NOMO-1 treated with dmso at 0.1 percent for 144 hours (cell line): Measurements from ENCODE around the gene KCNH2.

Experiments
- DNase-seq: peaks from one replicate; lab custom pipeline; 2025; ENCODE audit not compliant: unreplicated experiment; lab: John Stamatoyannopoulos, UW

KCNH2 gene

DNA sequence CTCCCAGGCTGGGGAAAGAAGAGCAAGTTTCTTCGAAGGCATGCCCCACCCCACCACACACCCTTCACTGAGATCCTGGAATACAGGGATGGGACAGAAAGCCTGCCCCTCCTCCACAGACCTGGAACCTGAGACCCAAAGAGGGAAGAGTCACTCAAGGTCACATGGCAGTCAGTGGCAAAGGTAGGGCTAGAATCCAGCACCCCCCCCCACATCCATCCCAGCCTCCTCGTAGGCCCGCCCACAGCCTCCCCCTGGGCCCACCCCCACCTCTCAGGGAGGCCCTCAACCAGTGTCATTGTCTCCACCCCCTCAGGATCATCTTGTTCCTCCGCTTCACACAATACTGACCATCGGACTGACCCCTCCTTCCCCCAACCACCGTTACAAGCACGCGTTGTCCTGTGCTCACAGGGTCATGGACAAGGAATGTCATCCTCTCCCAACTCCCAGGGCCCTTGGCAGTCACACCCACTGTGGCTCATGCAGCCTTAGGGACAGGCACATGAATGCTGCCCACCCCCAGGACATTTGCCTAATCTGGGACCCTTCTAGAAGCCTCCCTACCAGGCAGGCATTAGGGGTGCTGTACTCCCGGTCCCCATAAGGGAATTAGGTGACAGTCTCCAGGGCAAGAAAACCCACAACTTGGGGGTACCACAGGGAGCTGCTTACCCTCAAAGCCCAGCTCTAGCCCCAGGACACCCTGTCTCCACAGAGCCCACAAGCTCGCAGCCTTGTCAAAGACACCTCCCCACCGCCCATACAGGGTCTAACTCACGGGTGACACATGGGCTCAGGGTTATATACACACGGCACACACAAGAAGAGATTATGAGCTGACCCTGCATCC, 1.4 kb downstream of the KCNH2 start:
- no peak for DNase-seq

- no peak for DNase-seq
These were observed 2.4 kb downstream of the KCNH2 start for GRCh38 chr7:150975536-150976319.

DNA sequence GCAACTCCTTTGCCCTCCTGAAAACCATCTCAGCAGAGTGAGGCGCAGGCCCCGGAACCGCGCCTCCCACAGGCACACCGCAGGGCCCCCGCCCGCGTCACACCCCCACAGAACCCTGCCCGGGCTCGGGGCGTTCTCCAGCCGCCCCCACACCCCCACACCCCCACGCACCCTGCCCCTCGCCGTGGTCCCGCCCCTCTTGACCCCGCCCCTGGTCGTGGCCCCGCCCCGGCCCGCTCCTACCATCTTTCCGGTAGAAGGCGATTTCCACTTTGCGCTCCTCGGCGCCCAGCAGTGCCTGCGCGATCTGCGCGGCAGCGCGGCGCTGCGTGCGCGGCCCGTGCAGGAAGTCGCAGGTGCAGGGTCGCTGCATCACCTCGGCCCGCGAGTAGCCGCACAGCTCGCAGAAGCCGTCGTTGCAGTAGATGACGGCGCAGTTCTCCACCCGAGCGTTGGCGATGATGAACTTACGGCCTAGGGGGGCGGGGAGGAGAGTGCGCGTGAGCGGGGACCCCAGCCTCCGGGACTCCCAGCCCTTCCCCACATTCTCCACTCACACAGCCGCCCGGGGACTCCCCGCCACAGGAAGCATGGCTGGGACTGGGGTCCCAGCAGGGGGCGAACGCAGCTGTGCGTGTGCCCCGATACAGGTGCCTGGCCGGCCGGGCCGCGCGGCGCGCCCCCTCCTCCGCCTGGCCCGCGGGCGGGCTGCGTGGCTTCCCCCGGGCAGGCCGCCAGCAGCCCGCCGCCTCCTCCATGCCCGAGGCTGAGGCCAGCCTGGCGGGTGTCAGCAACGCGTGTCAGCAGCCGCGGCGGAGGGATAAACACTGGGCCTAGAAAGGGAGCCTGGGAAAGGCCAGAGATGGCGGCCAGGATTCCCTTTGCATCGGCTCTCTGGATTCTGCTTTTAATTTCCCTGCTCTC, 3.4 kb downstream of the KCNH2 start:
- no peak for DNase-seq

GRCh38 chr7:150973571-150974451, 4.3 kb downstream of the KCNH2 start:
- no peak for DNase-seq

- DNase-seq, result no peak
These were observed 5.4 kb downstream of the KCNH2 start for GRCh38 chr7:150972741-150973140.

DNA sequence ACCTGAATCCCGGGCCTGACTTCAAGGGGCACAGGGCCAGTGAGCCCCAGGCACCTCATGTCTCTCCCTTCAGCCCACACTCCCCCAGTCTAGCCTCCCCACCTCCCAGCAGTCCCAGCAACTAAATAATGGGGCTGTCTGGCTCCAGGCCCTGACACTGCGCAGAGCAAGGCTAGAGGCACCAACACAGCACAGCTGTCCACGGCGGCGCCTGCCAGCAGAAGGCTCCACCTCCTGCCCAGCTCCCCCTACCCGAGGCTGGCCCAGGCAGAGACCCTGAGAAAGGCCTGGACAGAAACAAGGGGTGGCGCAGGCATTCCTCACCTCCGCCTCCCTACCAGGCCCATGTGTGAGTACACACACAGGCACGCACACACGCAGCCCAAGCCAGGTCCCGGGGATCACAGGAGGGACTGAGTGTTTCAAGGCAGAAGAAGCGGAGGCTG, 6.1 kb downstream of the KCNH2 start:
- no peak for DNase-seq

GRCh38 chr7:150971242-150972022, 6.7 kb downstream of the KCNH2 start:
- DNase-seq, result no peak

GRCh38 chr7:150970424-150970823, 7.7 kb downstream of the KCNH2 start:
- DNase-seq, result no peak

DNA sequence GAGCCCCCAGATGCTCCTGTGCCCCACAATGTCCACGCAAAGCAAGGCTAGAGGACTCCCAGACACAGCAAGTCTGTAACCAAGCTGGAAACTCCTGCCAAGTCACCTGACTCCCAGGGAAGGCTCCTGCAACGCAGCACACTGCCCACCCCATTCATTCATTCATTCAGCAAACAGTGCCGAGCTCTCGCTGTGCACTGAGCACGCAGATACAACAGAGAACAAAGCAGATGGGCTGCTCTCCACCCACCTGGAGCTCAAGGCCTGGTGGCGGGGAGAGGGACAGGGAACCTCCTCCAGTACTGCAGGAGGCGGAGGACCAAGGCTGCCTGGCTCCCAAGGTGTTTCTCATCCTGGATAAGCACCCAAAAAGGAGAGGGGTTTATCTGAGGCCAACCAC, 8.6 kb downstream of the KCNH2 start:
- no peak for DNase-seq

DNA sequence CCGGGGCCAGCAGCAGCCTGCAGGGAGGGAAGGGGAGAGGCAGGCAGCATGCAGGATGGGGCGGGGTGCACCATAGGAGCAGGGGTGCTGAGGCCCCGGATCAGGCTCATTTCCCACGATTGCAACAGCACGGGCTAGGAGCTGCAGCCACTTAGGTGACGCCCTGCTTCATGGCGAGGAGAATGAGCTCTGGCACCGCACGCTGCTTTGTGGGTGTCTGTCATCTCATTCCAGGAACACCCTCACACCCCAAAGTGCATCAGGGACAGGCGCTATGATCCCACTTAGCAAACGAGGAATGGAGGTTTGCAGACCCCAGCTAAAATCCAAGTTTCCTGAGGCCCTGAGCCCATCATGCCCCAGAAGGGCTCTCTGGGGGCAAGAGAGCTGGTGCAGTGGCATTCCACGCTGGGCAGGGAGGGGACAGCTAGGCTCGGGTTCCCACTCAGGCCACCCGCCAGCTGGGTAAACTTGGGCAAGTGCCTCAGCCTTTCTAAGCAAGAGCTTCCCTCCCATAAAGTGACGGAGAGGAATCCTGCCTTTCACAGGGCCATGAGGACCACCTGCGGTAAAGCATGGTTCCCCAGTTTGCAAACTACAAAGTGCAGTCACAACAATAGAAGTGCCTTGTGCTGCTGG, 9.3 kb downstream of the KCNH2 start:
- no peak for DNase-seq

- DNase-seq, result no peak
These were observed 9.9 kb downstream of the KCNH2 start for GRCh38 chr7:150968056-150968733.

- DNase-seq, result no peak
These were observed 10.8 kb downstream of the KCNH2 start for GRCh38 chr7:150967349-150967748.

DNA sequence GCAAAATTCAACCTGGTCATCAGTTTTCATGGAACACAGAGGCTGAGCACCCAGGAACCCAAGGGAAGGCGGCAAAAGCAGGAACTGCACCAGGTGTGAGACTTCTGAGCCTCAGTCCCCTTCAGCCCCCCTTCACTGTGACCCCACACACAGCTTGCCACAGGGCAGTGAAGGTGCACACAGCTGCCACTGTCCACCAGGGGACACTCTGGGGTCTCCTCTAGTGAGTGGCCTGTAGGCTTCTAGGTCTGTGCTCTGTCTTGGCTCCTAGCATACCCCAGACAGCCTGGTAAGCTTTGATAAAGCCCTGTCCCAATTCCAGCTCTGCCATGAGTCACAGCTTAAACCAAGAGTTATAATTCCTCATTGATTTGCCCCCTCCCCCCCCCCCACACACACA, 12.1 kb downstream of the KCNH2 start:
- no peak for DNase-seq

DNA sequence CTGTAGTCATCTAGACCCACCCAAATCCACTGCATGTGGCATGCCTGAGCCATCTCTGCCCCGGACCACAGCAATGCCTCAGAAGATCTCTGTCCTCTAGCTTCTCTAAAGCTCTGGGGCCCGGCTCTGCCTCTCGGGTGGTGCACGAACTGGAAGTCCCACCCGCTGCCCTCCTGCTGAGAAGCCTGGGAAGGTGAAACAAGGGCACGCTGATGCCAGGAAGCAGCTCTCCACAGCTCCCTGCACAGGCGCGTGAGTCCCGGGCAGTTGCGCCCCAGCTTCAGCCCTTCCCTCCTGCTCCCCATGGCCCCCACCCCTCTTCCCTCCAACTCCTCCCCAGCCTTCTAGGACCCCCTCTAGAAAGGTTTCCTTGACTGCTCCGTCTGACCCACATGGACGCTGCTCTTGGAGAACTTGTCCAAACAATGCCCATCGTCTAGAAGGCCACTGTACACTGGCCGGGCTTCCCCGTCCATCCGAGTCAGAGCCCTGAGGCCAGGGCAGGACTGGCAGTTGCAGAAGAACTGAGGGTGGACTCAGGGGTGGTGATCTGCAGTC, 12.8 kb downstream of the KCNH2 start:
- DNase-seq, result no peak

DNA sequence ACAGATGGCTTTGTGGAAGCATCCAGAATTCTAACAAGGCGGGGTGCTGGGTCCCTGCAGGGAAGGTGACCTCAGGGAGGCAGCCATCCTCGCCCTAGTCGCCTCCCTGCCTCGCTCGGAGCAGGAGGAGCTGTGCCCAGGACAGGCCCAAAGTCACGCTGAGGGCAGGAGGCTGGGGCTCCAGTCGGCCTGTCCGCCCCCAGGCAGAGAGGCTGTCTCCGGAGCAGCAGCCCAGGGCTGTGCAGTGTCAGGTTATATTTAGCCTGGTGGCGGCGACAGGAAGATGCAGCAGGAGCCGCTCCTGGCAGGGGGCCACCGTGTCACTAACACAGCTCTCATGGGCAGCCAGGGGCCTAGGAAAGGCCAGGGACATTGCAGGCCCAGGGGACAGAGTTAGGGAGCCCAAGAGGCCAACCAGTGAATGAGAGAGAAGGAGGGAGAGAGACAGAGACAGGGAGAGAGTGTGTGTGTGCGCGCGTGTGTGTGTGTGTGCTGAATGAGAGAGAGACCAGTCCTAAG, 13.5 kb downstream of the KCNH2 start:
- DNase-seq, result no peak

GRCh38 chr7:150963707-150964559, 14.2 kb downstream of the KCNH2 start:
- no peak for DNase-seq
